KOPT-K1 (cell line): ENCODE results near the gene YBEY.

Experiments
- H3K27ac ChIP-seq: fragments of 200-600 bp; sonication (generic); 2 replicates; pipeline ENCODE4 v1.5.1; 2016; ENCODE audit warnings: antibody characterized with exemption, mild to moderate bottlenecking, low read depth, low read length; ENCODE audit not compliant: poor library complexity, severe bottlenecking
- H3K36me3 ChIP-seq: fragments of 200-600 bp; sonication (generic); 2 replicates; pipeline ENCODE4 v1.5.1; 2017; ENCODE audit warnings: antibody characterized with exemption, mild to moderate bottlenecking, low read length, moderate library complexity; ENCODE audit not compliant: insufficient read depth
- H3K9me3 ChIP-seq: fragments of 200-600 bp; sonication (generic); 2 replicates; pipeline ENCODE4 v1.5.1; 2017; ENCODE audit warnings: antibody characterized with exemption, low read length, mild to moderate bottlenecking; ENCODE audit not compliant: insufficient read depth, poor library complexity, severe bottlenecking

YBEY gene

GRCh38 chr21:46253610-46254124, 32.5 kb upstream of the YBEY start:
- Histone ChIP-seq H3K9me3 (no peaks in the 10 kb centered on the region), H3K36me3 (peaks cover 94% of the 10 kb centered on the region), H3K27ac (peak overlapping the region; percentile 71)

GRCh38 chr21:46254208-46254975, 31.8 kb upstream of the YBEY start:
- Histone ChIP-seq H3K27ac (peak overlapping the region; percentile 71), H3K36me3 (peaks cover 94% of the 10 kb centered on the region), H3K9me3 (no peaks in the 10 kb centered on the region)

GRCh38 chr21:46255166-46255565, 31.0 kb upstream of the YBEY start:
- peaks cover 94% of the 10 kb centered on the region for H3K36me3 ChIP-seq
- peak overlapping the region; percentile 71 for H3K27ac ChIP-seq
- no peaks in the 10 kb centered on the region for H3K9me3 ChIP-seq

GRCh38 chr21:46255758-46256337, 30.3 kb upstream of the YBEY start:
- H3K27ac ChIP-seq, result peak overlapping the region; percentile 71
- no peaks in the 10 kb centered on the region for H3K9me3 ChIP-seq
- H3K36me3 ChIP-seq, result peaks cover 94% of the 10 kb centered on the region

GRCh38 chr21:46256501-46256994, 29.6 kb upstream of the YBEY start:
- Histone ChIP-seq H3K27ac (no peak overlapping the region), H3K36me3 (peaks cover 94% of the 10 kb centered on the region), H3K9me3 (no peaks in the 10 kb centered on the region)

- H3K27ac ChIP-seq, result no peak overlapping the region
- H3K36me3 ChIP-seq, result peaks cover 89% of the 10 kb centered on the region
- no peaks in the 10 kb centered on the region for H3K9me3 ChIP-seq
Measured at GRCh38 chr21:46264046-46264689, 22.0 kb upstream of the YBEY start.

- Histone ChIP-seq H3K9me3 (no peaks in the 10 kb centered on the region), H3K27ac (no peak overlapping the region), H3K36me3 (peaks cover 89% of the 10 kb centered on the region)
Measured at GRCh38 chr21:46264690-46265144, 21.4 kb upstream of the YBEY start.

- H3K27ac ChIP-seq, result no peak overlapping the region
- peaks cover 89% of the 10 kb centered on the region for H3K36me3 ChIP-seq
- no peaks in the 10 kb centered on the region for H3K9me3 ChIP-seq
Measured at GRCh38 chr21:46265736-46266525, 20.2 kb upstream of the YBEY start.

GRCh38 chr21:46266946-46267345, 19.2 kb upstream of the YBEY start:
- Histone ChIP-seq H3K9me3 (no peaks in the 10 kb centered on the region), H3K27ac (no peak overlapping the region), H3K36me3 (peaks cover 90% of the 10 kb centered on the region)

GRCh38 chr21:46268371-46268770, 17.8 kb upstream of the YBEY start:
- H3K36me3 ChIP-seq, result peaks cover 95% of the 10 kb centered on the region
- no peaks in the 10 kb centered on the region for H3K9me3 ChIP-seq
- H3K27ac ChIP-seq, result no peak overlapping the region

GRCh38 chr21:46269466-46269865, 16.7 kb upstream of the YBEY start:
- Histone ChIP-seq H3K36me3 (peaks cover 95% of the 10 kb centered on the region), H3K27ac (no peak overlapping the region), H3K9me3 (no peaks in the 10 kb centered on the region)

- no peak overlapping the region for H3K27ac ChIP-seq
- peaks cover 88% of the 10 kb centered on the region for H3K36me3 ChIP-seq
- no peaks in the 10 kb centered on the region for H3K9me3 ChIP-seq
Measured at GRCh38 chr21:46273341-46273740, 12.8 kb upstream of the YBEY start.

- Histone ChIP-seq H3K27ac (no peak overlapping the region), H3K36me3 (peaks cover 90% of the 10 kb centered on the region)
Measured at GRCh38 chr21:46274797-46275390, 11.2 kb upstream of the YBEY start.

GRCh38 chr21:46284077-46284644, 2.0 kb upstream of the YBEY start:
- Histone ChIP-seq H3K9me3 (no peaks in the 10 kb centered on the region), H3K36me3 (peaks cover 53% of the 10 kb centered on the region), H3K27ac (no peak overlapping the region)

More at GRCh38 chr21:46274797-46275390, 11.2 kb upstream of the YBEY start:
- H3K9me3 ChIP-seq, result no peaks in the 10 kb centered on the region
